HG02623 (cell line): ENCODE data around the gene KCNQ2.
"Not testable (repeated sequence)": the region's sequence is repeated elsewhere in the genome, so short reads cannot be mapped to it uniquely, and the experiment has no call there.

Source experiments
- ATAC-seq: cut with Tn5 transposase; IDR thresholded peaks from one replicate; pipeline ENCODE4 v1.9.1; 2021; ENCODE audit warnings: moderate library complexity; ENCODE audit not compliant: unreplicated experiment

Gene KCNQ2

GRCh38 chr20:63491078-63491477 is 18.6 kb upstream of the KCNQ2 start:
- no peak for ATAC-seq

GRCh38 chr20:63490416-63490815 is 18.0 kb upstream of the KCNQ2 start:
- no peak for ATAC-seq

- ATAC-seq = no peak
Measured at GRCh38 chr20:63488315-63489251, 16.1 kb upstream of the KCNQ2 start.

DNA sequence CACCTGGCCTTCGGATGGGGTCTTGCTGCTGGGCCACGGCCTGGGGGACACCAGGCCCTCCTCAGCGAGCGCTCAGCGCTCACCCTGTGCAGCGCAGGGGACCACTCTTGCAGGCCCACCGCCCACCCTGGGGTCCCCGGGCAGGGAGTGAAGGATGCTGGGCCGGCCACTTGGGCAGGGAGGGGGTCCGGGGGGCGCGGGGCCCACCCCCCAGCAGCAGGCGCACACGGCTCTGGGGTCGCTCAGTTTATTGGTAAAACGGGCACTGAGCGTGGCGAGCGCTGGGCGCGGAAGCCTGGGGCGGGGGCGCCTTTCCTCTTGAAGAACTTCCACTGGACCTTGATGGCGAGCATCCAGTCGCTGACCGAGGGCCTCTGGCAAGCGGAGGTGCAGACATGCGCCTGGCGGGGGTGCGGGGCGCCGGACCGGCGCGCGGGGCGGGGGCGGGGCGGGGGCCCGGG is 15.4 kb upstream of the KCNQ2 start:
- ATAC-seq = no peak

DNA sequence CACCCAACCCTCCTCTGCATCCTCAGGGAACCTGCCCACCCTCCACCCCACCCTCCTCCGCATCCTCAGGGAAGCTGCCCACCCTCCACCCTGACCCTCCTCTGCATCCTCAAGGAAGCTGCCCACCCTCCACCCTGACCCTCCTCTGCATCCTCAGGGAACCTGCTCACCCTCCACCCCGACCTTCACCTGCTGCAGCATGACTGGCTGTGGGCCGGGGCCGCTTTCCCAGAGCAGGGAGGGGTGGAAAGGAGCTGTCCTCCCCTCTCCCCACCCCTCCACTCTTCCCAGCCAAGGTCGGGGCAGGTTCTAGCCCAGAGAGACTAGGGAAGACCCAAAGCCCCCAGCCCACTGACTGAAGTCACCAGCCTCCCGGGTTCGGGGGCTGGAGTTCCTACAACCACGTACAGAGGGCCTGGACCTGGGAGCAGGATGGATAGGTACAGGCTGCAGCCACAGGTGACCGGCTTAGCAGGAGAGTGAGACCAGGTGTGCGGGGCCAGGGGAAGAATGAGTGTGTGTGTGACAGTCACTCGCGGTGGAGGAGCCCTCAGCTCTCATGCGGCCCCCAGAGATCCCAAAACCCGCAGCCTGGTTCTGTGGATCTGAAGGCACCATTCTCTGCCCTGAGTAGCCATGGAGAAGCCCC is 14.8 kb upstream of the KCNQ2 start:
- no peak for ATAC-seq

GRCh38 chr20:63486300-63486855 is 13.9 kb upstream of the KCNQ2 start:
- ATAC-seq = no peak

GRCh38 chr20:63484651-63485403 is 12.4 kb upstream of the KCNQ2 start:
- ATAC-seq = no peak

- no peak for ATAC-seq
Measured at GRCh38 chr20:63484236-63484635, 11.8 kb upstream of the KCNQ2 start.

GRCh38 chr20:63483834-63484233 is 11.4 kb upstream of the KCNQ2 start:
- no peak for ATAC-seq

DNA sequence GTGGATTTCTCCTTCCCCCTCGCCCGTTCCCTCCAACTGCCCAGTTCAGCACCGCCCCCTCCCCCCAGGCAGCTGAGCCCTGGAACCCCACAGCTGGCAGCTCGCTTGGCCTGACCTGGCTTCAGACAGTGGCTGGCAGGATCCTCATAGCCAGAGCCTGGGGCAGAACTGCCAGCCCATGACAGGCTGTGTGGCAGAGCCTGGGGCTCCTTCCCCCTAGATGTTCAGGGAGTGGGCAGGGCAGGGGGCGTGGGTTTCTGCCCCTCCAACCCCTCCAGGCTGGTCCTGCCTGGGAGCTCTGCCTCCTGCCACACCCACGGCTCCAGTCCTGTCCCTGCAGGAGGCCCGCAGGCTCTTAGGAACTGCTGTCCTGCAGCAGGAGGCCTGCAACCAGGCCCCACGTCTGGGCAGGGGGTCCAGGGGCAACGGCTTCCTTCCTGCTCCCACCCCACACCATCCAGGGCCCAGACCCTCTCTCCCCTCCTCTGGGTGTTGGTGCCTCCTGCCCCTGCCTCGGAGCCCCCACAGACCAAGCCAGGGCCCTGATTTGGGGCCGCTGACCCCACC is 9.6 kb upstream of the KCNQ2 start:
- no peak for ATAC-seq

- ATAC-seq = no peak
Measured at GRCh38 chr20:63481503-63481902, 9.0 kb upstream of the KCNQ2 start.

- not testable (repeated sequence) for ATAC-seq
Measured at GRCh38 chr20:63479695-63480419, 7.4 kb upstream of the KCNQ2 start.

GRCh38 chr20:63478346-63479302 is 6.2 kb upstream of the KCNQ2 start:
- ATAC-seq = no peak

- no peak for ATAC-seq
Measured at GRCh38 chr20:63477944-63478343, 5.5 kb upstream of the KCNQ2 start.

DNA sequence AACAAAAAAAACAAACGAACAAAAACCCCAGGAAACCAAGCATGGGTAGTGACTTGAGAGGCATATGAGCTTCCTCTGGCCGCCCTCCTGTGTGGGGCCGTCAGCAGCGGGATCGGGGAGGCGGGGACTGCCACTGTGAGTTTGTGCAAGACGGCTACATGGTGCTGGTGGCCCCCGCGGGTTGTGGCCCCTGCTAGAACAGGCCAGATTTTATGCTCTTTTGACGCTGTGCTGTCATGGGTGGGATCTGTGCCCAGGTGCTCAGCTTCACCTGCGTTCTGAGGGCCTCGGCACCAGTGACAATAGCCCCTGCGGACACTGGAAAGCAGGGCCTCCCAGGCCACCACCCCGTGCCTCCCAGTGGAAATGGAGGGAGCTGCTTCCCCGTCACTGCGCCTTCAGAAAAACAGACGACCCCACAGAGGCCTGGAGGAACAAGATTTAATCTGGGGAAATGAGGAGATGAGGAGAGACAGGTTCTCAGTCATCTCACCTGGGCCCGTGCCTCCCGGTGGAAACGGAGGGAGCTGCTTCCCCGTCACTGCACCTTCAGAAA is 4.7 kb upstream of the KCNQ2 start:
- no peak for ATAC-seq

GRCh38 chr20:63475209-63475608 is 2.8 kb upstream of the KCNQ2 start:
- ATAC-seq = no peak

GRCh38 chr20:63473555-63474449 is 1.3 kb upstream of the KCNQ2 start:
- ATAC-seq = no peak
